ENCODE results near the gene DSCAM.
"Not testable (repeated sequence)": the region's sequence is repeated elsewhere in the genome, so short reads cannot be mapped to it uniquely, and the experiment has no call there.

- not testable (repeated sequence) for TF ChIP-seq CTCF (conservative IDR thresholded peaks at IDR 0.05; ENCODE audit: low read depth in 2 of 2); EZH2phosphoT487 (IDR thresholded peaks at IDR 0.05; ENCODE audit: unreplicated experiment); POLR2AphosphoS5 (IDR thresholded peaks at IDR 0.05; ENCODE audit: low read depth); EZH2 (IDR thresholded peaks at IDR 0.05; ENCODE audit: low read depth, unreplicated experiment); CREB1 (CRISPR knock-in tag; IDR thresholded peaks at IDR 0.05; ENCODE audit: low read depth); JUNB (IDR thresholded peaks at IDR 0.05; ENCODE audit: unreplicated experiment); STAT1 (IDR thresholded peaks at IDR 0.05; ENCODE audit: unreplicated experiment); NANOG (IDR thresholded peaks at IDR 0.05; ENCODE audit: borderline replicate concordance); ZNF462 (CRISPR knock-in tag; IDR thresholded peaks at IDR 0.05); ZNF114 (CRISPR knock-in tag; IDR thresholded peaks at IDR 0.05)
- TF ChIP-seq, protein P1, sequence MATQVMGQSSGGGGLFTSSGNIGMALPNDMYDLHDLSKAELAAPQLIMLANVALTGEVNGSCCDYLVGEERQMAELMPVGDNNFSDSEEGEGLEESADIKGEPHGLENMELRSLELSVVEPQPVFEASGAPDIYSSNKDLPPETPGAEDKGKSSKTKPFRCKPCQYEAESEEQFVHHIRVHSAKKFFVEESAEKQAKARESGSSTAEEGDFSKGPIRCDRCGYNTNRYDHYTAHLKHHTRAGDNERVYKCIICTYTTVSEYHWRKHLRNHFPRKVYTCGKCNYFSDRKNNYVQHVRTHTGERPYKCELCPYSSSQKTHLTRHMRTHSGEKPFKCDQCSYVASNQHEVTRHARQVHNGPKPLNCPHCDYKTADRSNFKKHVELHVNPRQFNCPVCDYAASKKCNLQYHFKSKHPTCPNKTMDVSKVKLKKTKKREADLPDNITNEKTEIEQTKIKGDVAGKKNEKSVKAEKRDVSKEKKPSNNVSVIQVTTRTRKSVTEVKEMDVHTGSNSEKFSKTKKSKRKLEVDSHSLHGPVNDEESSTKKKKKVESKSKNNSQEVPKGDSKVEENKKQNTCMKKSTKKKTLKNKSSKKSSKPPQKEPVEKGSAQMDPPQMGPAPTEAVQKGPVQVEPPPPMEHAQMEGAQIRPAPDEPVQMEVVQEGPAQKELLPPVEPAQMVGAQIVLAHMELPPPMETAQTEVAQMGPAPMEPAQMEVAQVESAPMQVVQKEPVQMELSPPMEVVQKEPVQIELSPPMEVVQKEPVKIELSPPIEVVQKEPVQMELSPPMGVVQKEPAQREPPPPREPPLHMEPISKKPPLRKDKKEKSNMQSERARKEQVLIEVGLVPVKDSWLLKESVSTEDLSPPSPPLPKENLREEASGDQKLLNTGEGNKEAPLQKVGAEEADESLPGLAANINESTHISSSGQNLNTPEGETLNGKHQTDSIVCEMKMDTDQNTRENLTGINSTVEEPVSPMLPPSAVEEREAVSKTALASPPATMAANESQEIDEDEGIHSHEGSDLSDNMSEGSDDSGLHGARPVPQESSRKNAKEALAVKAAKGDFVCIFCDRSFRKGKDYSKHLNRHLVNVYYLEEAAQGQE (IDR thresholded peaks at IDR 0.05; ENCODE audit: unreplicated experiment) = not testable (repeated sequence)
- TF ChIP-seq, protein P2, sequence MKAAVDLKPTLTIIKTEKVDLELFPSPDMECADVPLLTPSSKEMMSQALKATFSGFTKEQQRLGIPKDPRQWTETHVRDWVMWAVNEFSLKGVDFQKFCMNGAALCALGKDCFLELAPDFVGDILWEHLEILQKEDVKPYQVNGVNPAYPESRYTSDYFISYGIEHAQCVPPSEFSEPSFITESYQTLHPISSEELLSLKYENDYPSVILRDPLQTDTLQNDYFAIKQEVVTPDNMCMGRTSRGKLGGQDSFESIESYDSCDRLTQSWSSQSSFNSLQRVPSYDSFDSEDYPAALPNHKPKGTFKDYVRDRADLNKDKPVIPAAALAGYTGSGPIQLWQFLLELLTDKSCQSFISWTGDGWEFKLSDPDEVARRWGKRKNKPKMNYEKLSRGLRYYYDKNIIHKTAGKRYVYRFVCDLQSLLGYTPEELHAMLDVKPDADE (IDR thresholded peaks at IDR 0.05) = not testable (repeated sequence)
These were observed 818.6 kb downstream of the DSCAM start for GRCh38 chr21:40028393-40028792.

Measured in GM23338 (cell line).